ENCODE data around the gene TAPBPL. TPM values are rescaled to one million over a fixed set of nuclear protein-coding genes. Genes with fewer than 3 reads are reported as not detected.
"Not testable (repeated sequence)": the region's sequence is repeated elsewhere in the genome, so short reads cannot be mapped to it uniquely, and the experiment has no call there.

Gene TAPBPL
- polyA plus RNA-seq, 1 donor (not counting 4 experiments of a cell fraction or from before 2014, with no cell fraction given) = 4.8 TPM

DNA sequence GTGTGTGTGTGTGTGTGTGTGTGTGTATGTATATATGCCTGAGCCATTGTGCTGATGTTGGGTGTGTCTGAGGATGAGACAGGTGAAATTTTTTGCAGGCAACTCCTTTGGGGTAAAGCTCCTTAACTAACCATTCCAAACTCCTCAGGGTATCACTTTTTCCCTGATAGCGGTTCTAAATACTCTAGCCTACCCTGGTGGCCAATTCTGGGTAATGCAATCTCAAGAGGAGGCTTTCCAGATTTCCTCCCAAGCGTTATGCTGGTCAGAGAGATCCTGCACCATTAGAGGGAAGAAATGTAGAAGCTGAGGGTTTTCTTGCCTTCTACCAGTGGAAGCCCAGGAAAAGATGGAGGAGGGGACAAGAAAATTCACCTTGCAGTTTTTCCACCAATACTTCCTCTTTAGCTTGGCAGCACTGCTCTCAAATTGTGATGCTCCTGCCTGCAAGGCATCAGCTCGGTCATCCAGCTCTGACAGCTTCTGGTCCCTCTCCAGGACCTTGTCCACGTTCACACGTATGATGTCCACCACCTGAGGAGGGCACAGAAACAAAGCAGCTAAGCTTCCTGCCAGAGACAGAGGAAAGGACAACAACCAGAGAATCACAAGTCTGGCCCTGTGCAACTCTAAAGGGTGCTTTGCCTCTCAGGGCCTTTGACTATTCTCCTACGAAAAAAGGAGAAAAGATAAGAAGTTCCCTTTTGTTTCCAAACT lies 13.8 kb downstream of the TAPBPL start:
- peaks cover 15% of the 10 kb centered on the region for H3K4me1 ChIP-seq (ENCODE audit: control insufficient read depth, extremely low read depth, insufficient read depth, low read length)

DNA sequence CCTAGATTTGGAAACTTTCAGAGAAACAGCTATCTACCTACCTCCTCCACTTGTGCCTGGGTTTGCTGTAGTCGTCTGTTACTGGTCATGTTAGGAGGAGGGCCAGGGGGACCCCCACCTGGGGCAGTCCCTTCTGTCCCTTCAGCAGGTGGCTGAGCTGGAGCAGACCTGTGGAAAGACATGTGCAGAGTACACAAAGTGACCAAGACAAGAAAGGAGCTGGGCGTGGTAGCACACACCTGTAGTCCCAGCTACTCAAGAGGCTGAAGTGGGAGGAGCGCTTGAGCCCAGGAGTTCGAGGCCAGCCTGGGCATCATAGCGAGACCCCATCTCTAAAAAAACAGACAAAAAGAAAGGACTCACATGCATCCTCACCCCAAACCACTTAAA lies 14.3 kb downstream of the TAPBPL start:
- no peak overlapping the region for H3K9ac ChIP-seq (ENCODE audit: control insufficient read depth, extremely low read depth, insufficient read depth, low read length)
- TF ChIP-seq, protein P1, sequence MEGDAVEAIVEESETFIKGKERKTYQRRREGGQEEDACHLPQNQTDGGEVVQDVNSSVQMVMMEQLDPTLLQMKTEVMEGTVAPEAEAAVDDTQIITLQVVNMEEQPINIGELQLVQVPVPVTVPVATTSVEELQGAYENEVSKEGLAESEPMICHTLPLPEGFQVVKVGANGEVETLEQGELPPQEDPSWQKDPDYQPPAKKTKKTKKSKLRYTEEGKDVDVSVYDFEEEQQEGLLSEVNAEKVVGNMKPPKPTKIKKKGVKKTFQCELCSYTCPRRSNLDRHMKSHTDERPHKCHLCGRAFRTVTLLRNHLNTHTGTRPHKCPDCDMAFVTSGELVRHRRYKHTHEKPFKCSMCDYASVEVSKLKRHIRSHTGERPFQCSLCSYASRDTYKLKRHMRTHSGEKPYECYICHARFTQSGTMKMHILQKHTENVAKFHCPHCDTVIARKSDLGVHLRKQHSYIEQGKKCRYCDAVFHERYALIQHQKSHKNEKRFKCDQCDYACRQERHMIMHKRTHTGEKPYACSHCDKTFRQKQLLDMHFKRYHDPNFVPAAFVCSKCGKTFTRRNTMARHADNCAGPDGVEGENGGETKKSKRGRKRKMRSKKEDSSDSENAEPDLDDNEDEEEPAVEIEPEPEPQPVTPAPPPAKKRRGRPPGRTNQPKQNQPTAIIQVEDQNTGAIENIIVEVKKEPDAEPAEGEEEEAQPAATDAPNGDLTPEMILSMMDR (optimal IDR thresholded peaks at IDR 0.05 in 1 of 3, IDR thresholded peaks at IDR 0.05 in 1 of 3, conservative IDR thresholded peaks at IDR 0.05 in 1 of 3; ENCODE audit: extremely low read depth in 1 of 3, insufficient read depth in 2 of 3, low read length in 3 of 3) = no peak
- no peak for TF ChIP-seq EZH2 (IDR thresholded peaks at IDR 0.05; ENCODE audit: low read length)
- dilution Hi-C loops (cut with MboI; ENCODE audit: extremely low pct_ligation_motif_present, low sequenced_read_pairs) = no loop called here
- H3K27me3 ChIP-seq (ENCODE audit: control insufficient read depth, extremely low read depth, insufficient read depth, low read length) = no peaks in the 10 kb centered on the region
- FAIRE-seq (no peak), DNase-seq (ENCODE audit: low read depth, low spot score) (no peak)
- peaks cover 3% of the 10 kb centered on the region for H3K79me2 ChIP-seq (ENCODE audit: control insufficient read depth, insufficient read depth, low read length)
- H3K27ac ChIP-seq (ENCODE audit: control insufficient read depth, insufficient read depth, low read length) = no peak overlapping the region
- H3K4me1 ChIP-seq (ENCODE audit: control insufficient read depth, extremely low read depth, insufficient read depth, low read length) = peaks cover 18% of the 10 kb centered on the region
- no peak overlapping the region for H2AFZ ChIP-seq (ENCODE audit: control insufficient read depth, low read length)
- H3K9me1 ChIP-seq (ENCODE audit: control insufficient read depth, extremely low read depth, insufficient read depth, low read length) = no peaks in the 10 kb centered on the region
- no peaks in the 10 kb centered on the region for H3K9me3 ChIP-seq (ENCODE audit: control insufficient read depth, low read depth, low read length)
- no peak overlapping the region for H3K4me2 ChIP-seq (ENCODE audit: control insufficient read depth, extremely low read depth, insufficient read depth, low read depth, low read length)
- H4K20me1 ChIP-seq (ENCODE audit: control insufficient read depth, extremely low read depth, insufficient read depth, low read length) = no peaks in the 10 kb centered on the region
- H3K4me3 ChIP-seq (ENCODE audit: control insufficient read depth in 2 of 3, extremely low read depth in 1 of 3, insufficient read depth in 2 of 3, low read depth in 1 of 3, low read length in 3 of 3) = no peak overlapping the region
- H3K36me3 ChIP-seq (ENCODE audit: control insufficient read depth in 2 of 2, extremely low read depth in 1 of 2, insufficient read depth in 2 of 2, low read length in 2 of 2) = peaks cover 10 to 14% of the 10 kb centered on the region in 2 experiments

More for the DNA sequence above, 13.8 kb downstream of the TAPBPL start:
- Histone ChIP-seq H3K9ac (ENCODE audit: control insufficient read depth, extremely low read depth, insufficient read depth, low read length) (no peak overlapping the region), H3K79me2 (ENCODE audit: control insufficient read depth, insufficient read depth, low read length) (peaks cover 3% of the 10 kb centered on the region), H3K36me3 (ENCODE audit: control insufficient read depth in 2 of 2, extremely low read depth in 1 of 2, insufficient read depth in 2 of 2, low read length in 2 of 2) (peaks cover 10 to 20% of the 10 kb centered on the region in 2 experiments), H3K27me3 (ENCODE audit: control insufficient read depth, extremely low read depth, insufficient read depth, low read length) (no peaks in the 10 kb centered on the region), H3K27ac (ENCODE audit: control insufficient read depth, insufficient read depth, low read length) (no peak overlapping the region), H3K4me3 (ENCODE audit: control insufficient read depth in 2 of 3, extremely low read depth in 1 of 3, insufficient read depth in 2 of 3, low read depth in 1 of 3, low read length in 3 of 3) (no peak overlapping the region), H4K20me1 (ENCODE audit: control insufficient read depth, extremely low read depth, insufficient read depth, low read length) (no peaks in the 10 kb centered on the region), H3K9me3 (ENCODE audit: control insufficient read depth, low read depth, low read length) (no peaks in the 10 kb centered on the region), H3K9me1 (ENCODE audit: control insufficient read depth, extremely low read depth, insufficient read depth, low read length) (no peaks in the 10 kb centered on the region), H2AFZ (ENCODE audit: control insufficient read depth, low read length) (no peak overlapping the region), H3K4me2 (ENCODE audit: control insufficient read depth, extremely low read depth, insufficient read depth, low read depth, low read length) (no peak overlapping the region)
- dilution Hi-C loops (cut with MboI; ENCODE audit: extremely low pct_ligation_motif_present, low sequenced_read_pairs) = no loop called here
- peak; percentile 17 for FAIRE-seq
- no peak for DNase-seq (ENCODE audit: low read depth, low spot score)
- TF ChIP-seq, protein P1 (optimal IDR thresholded peaks at IDR 0.05 in 1 of 3, IDR thresholded peaks at IDR 0.05 in 1 of 3, conservative IDR thresholded peaks at IDR 0.05 in 1 of 3; ENCODE audit: extremely low read depth in 1 of 3, insufficient read depth in 2 of 3, low read length in 3 of 3) = peak; percentile 66 to 91 (median 81)
- no peak for TF ChIP-seq EZH2 (IDR thresholded peaks at IDR 0.05; ENCODE audit: low read length)

DNA sequence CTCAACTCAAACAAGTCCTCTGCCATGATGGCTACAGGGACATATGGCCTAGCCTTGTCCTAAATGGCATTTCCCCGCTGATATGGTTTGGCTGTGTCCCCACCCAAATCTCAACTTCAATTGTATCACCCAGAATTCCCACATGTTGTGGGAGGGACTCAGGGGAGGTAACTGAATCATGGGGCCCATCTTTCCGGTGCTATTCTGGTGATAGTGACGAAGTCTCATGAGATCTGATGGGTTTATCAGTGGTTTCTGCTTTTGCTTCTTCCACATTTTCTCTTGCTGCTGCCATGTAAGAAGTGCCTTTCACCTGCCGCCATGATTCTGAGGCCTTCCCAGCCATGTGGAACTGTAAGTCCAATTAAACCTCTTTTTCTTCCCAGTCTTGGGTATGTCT lies 14.9 kb downstream of the TAPBPL start:
- Histone ChIP-seq H3K4me1 (ENCODE audit: control insufficient read depth, extremely low read depth, insufficient read depth, low read length) (peaks cover 21% of the 10 kb centered on the region), H3K36me3 (ENCODE audit: control insufficient read depth in 2 of 2, extremely low read depth in 1 of 2, insufficient read depth in 2 of 2, low read length in 2 of 2) (peaks cover 8 to 10% of the 10 kb centered on the region in 2 experiments)
- H3K4me3 ChIP-seq (ENCODE audit: control insufficient read depth in 2 of 3, extremely low read depth in 1 of 3, insufficient read depth in 2 of 3, low read depth in 1 of 3, low read length in 3 of 3); H4K20me1 ChIP-seq (ENCODE audit: control insufficient read depth, extremely low read depth, insufficient read depth, low read length); H3K9me1 ChIP-seq (ENCODE audit: control insufficient read depth, extremely low read depth, insufficient read depth, low read length); DNase-seq (ENCODE audit: low read depth, low spot score); H3K9me3 ChIP-seq (ENCODE audit: control insufficient read depth, low read depth, low read length); H3K27ac ChIP-seq (ENCODE audit: control insufficient read depth, insufficient read depth, low read length); H2AFZ ChIP-seq (ENCODE audit: control insufficient read depth, low read length); H3K27me3 ChIP-seq (ENCODE audit: control insufficient read depth, extremely low read depth, insufficient read depth, low read length); H3K9ac ChIP-seq (ENCODE audit: control insufficient read depth, extremely low read depth, insufficient read depth, low read length); dilution Hi-C loops (cut with MboI; ENCODE audit: extremely low pct_ligation_motif_present, low sequenced_read_pairs); H3K79me2 ChIP-seq (ENCODE audit: control insufficient read depth, insufficient read depth, low read length); H3K4me2 ChIP-seq (ENCODE audit: control insufficient read depth, extremely low read depth, insufficient read depth, low read depth, low read length); FAIRE-seq: not testable (repeated sequence)
